ENCODE data around the gene IKBKE. TPM values are rescaled to one million over a fixed set of nuclear protein-coding genes. Genes with fewer than 3 reads are reported as not detected.
A peak's percentile ranks its signal among the peaks of the same experiment; 100 is the strongest.

Gene IKBKE
- total and polyA plus RNA-seq, 2 donors: 3.5 to 5.8 TPM

DNA sequence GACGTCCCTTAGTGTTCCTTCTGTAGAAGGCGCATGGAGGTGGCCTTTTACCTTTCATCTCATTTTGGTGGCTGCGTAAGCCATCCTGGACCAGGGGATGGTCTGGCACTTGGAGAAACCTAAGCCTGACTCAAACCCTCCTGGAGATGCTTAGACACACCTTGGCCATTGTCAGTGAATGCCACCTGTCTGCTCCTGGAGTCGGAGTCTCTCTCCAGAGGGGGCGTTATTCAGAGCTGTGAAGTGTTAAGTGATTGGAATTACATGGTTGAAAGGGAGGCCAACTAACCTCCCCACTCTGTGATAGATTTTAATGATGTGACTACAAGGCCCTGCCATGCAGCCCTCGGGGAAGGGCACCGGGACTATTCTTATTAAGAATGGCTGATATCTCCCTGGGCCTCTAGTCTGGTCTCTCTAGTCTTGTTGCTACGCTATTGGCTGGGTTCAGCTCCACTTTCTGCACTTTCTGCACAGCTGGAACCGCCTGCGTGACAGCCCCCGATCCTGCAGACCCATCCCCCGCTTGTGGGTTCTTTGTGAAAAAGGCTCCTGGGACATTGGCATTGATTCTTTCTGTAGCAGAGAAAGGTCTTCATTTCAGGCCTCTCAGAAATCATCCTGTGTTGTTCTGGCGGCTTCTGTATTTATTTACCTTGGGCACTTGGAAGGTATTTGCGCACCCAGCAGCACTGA is 41.2 kb downstream of the IKBKE start:
- H3K27ac ChIP-seq (ENCODE audit: low read depth): peak overlapping the region; percentile 53

GRCh38 chr1:206512058-206512850 is 42.0 kb downstream of the IKBKE start:
- Histone ChIP-seq H3K4me3 (ENCODE audit: low read depth, low read length) (no peak overlapping the region), H3K36me3 (ENCODE audit: insufficient read depth) (no peaks in the 10 kb centered on the region), H3K27ac (ENCODE audit: low read depth) (peak overlapping the region; percentile 53), H3K4me1 (ENCODE audit: insufficient read depth) (peaks cover 1% of the 10 kb centered on the region)
- DNase-seq (ENCODE audit: extremely low spot score): no peak
- 63% methylated on average over 14 of the region's 14 CpGs for WGBS

More for the DNA sequence above, 41.2 kb downstream of the IKBKE start:
- Histone ChIP-seq H3K4me3 (ENCODE audit: low read depth, low read length) (no peak overlapping the region), H3K36me3 (ENCODE audit: insufficient read depth) (no peaks in the 10 kb centered on the region), H3K4me1 (ENCODE audit: insufficient read depth) (peaks cover 1% of the 10 kb centered on the region)
- WGBS: 76% methylated on average over 14 of the region's 14 CpGs
- no peak for DNase-seq (ENCODE audit: extremely low spot score)

- H3K4me3 ChIP-seq (ENCODE audit: low read depth, low read length): no peak overlapping the region
- H3K4me1 ChIP-seq (ENCODE audit: insufficient read depth): peaks cover 1% of the 10 kb centered on the region
- 85% methylated on average over 4 of the region's 4 CpGs for WGBS
These were observed 42.5 kb downstream of the IKBKE start for GRCh38 chr1:206512851-206513180.

DNA sequence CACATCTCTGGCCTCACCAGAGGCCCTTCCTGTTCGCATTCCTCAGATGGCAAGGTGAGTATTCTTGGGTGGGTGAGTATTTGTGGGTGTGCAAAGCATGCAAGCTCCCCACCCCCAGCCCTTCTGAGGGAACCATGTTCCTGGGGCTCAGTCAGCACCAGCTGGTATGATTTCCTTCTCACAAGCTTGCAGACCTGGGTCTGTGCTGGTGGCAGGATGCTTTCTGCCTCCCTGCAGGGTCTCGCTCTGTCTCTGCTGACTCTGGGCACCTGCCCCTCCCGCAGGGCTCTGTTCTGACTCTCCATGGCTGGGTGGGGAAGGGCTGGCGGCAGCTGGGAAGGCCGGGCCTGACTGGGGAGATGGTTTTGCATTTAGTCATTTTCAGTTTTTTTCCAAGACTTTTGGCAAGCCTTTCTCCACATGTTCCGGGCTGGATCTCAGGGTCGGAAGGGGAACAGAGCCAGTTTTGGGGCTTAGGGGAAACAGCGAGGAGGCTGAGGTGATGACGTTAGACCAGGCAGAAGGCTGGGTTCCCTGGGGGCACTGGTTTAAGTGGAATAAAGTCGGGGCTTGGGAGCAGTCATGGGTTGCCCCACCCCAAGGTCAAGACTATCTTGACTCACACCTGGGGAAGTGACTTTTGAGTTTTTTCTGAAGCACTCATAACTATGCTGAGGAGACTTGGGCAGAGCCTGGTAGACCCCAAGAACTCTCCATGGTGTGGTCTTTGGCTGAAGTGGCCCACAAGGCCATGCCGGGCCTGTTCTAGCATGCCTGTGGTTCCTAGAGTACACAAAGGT is 43.2 kb downstream of the IKBKE start:
- Histone ChIP-seq H3K36me3 (ENCODE audit: insufficient read depth) (no peaks in the 10 kb centered on the region), H3K4me1 (ENCODE audit: insufficient read depth) (peaks cover 1% of the 10 kb centered on the region), H3K27ac (ENCODE audit: low read depth) (peak overlapping the region; percentile 68), H3K4me3 (ENCODE audit: low read depth, low read length) (no peak overlapping the region)
- 28% methylated on average over 11 of the region's 11 CpGs for WGBS
- peak; percentile 68 for DNase-seq (ENCODE audit: extremely low spot score)

More at GRCh38 chr1:206512851-206513180, 42.5 kb downstream of the IKBKE start:
- no peak for DNase-seq (ENCODE audit: extremely low spot score)
- Histone ChIP-seq H3K27ac (ENCODE audit: low read depth) (peak overlapping the region; percentile 31), H3K36me3 (ENCODE audit: insufficient read depth) (no peaks in the 10 kb centered on the region)

- DNase-seq (ENCODE audit: extremely low spot score): no peak
- no peak overlapping the region for H3K27ac ChIP-seq (ENCODE audit: low read depth)
- no peak overlapping the region for H3K4me3 ChIP-seq (ENCODE audit: low read depth, low read length)
- no peaks in the 10 kb centered on the region for H3K36me3 ChIP-seq (ENCODE audit: insufficient read depth)
- peaks cover 1% of the 10 kb centered on the region for H3K4me1 ChIP-seq (ENCODE audit: insufficient read depth)
- 79% methylated on average over 5 of the region's 5 CpGs for WGBS
These were observed 44.6 kb downstream of the IKBKE start for GRCh38 chr1:206514813-206515387.

GRCh38 chr1:206516728-206516990 is 46.4 kb downstream of the IKBKE start:
- H3K36me3 ChIP-seq (ENCODE audit: insufficient read depth): no peaks in the 10 kb centered on the region
- 84% methylated on average over 5 of the region's 5 CpGs for WGBS
- no peak for DNase-seq (ENCODE audit: extremely low spot score)
- no peak overlapping the region for H3K4me3 ChIP-seq (ENCODE audit: low read depth, low read length)
- peaks cover 1% of the 10 kb centered on the region for H3K4me1 ChIP-seq (ENCODE audit: insufficient read depth)
- H3K27ac ChIP-seq (ENCODE audit: low read depth): no peak overlapping the region

DNA sequence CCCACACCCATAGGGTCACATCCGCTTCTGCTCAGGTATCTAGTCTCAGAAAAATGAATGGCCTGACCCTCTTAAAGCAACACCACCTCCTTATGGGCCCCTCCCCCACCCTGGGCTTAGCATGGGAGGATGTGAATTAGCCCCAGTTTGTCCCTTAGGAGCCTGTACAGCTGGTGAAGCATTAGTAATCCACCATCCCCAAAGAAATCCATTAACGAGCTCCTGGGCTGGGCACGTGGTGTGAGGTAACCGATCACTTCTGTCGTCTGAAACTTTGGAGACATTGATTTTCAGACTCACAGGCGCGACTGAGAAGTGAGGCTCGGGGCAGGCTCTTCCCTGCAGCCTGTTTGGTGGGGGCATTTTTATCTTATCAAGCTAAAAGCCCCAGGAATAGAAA is 47.5 kb downstream of the IKBKE start:
- DNase-seq (ENCODE audit: extremely low spot score): no peak
- H3K27ac ChIP-seq (ENCODE audit: low read depth): no peak overlapping the region
- WGBS: 92% methylated on average over 8 of the region's 8 CpGs
- H3K4me3 ChIP-seq (ENCODE audit: low read depth, low read length): no peak overlapping the region
- H3K4me1 ChIP-seq (ENCODE audit: insufficient read depth): peaks cover 1% of the 10 kb centered on the region
- no peaks in the 10 kb centered on the region for H3K36me3 ChIP-seq (ENCODE audit: insufficient read depth)

DNA sequence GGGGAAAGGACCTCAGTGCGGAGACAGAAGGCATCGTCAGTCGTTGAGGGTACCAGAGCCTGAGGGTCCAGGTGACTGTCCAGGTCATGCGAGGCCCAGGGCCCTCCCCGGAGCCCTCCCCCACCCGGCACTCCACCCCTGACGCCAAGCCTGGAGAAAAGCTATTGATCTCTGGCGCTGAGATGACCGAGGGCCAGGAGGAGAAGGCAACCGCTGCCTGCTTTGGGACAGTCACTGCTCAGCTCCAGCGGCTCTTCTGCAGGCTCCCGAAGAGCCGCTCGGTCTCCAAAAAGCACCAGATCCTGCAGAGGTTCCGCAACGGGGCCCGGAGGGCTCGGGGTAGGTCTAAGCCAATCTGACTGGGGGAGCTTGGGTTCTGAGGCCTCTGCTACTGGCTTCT is 47.9 kb downstream of the IKBKE start:
- no peak overlapping the region for H3K4me3 ChIP-seq (ENCODE audit: low read depth, low read length)
- DNase-seq (ENCODE audit: extremely low spot score): no peak
- no peaks in the 10 kb centered on the region for H3K36me3 ChIP-seq (ENCODE audit: insufficient read depth)
- 91% methylated on average over 18 of the region's 18 CpGs for WGBS
- no peak overlapping the region for H3K27ac ChIP-seq (ENCODE audit: low read depth)
- H3K4me1 ChIP-seq (ENCODE audit: insufficient read depth): peaks cover 1% of the 10 kb centered on the region

DNA sequence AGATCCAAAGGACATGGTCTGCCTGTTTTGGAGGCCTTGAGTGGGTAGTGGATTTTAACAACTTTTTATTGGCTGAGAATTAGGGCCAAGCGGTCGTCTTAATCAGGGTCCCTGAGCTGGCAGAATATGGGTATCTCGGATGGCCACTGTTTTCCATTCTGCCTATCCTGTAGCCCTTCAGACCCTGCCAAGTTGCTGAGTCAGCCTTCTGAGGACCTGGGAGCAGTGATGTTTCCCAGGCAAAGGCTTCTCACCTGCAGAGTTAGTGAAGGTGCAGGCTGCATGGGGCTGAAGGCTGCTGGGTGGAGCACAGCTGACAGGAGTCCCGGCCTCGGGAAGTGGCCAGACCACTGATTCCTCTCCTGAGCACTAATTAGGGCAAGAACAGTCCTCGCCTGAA is 48.5 kb downstream of the IKBKE start:
- Histone ChIP-seq H3K27ac (ENCODE audit: low read depth) (no peak overlapping the region), H3K4me1 (ENCODE audit: insufficient read depth) (peaks cover 1% of the 10 kb centered on the region), H3K4me3 (ENCODE audit: low read depth, low read length) (no peak overlapping the region), H3K36me3 (ENCODE audit: insufficient read depth) (no peaks in the 10 kb centered on the region)
- no peak for DNase-seq (ENCODE audit: extremely low spot score)
- WGBS: 90% methylated on average over 6 of the region's 6 CpGs

GRCh38 chr1:206521127-206521526 is 50.9 kb downstream of the IKBKE start:
- Histone ChIP-seq H3K27ac (ENCODE audit: low read depth) (no peak overlapping the region), H3K4me3 (ENCODE audit: low read depth, low read length) (no peak overlapping the region), H3K36me3 (ENCODE audit: insufficient read depth) (no peaks in the 10 kb centered on the region), H3K4me1 (ENCODE audit: insufficient read depth) (no peaks in the 10 kb centered on the region)
- peak; percentile 47 for DNase-seq (ENCODE audit: extremely low spot score)
- 73% methylated on average over 5 of the region's 5 CpGs for WGBS

- Histone ChIP-seq H3K4me3 (ENCODE audit: low read depth, low read length) (no peak overlapping the region), H3K36me3 (ENCODE audit: insufficient read depth) (no peaks in the 10 kb centered on the region), H3K4me1 (ENCODE audit: insufficient read depth) (no peaks in the 10 kb centered on the region), H3K27ac (ENCODE audit: low read depth) (no peak overlapping the region)
- 75% methylated on average over 8 of the region's 8 CpGs for WGBS
- no peak for DNase-seq (ENCODE audit: extremely low spot score)
These were observed 51.6 kb downstream of the IKBKE start for GRCh38 chr1:206521694-206522402.

DNA sequence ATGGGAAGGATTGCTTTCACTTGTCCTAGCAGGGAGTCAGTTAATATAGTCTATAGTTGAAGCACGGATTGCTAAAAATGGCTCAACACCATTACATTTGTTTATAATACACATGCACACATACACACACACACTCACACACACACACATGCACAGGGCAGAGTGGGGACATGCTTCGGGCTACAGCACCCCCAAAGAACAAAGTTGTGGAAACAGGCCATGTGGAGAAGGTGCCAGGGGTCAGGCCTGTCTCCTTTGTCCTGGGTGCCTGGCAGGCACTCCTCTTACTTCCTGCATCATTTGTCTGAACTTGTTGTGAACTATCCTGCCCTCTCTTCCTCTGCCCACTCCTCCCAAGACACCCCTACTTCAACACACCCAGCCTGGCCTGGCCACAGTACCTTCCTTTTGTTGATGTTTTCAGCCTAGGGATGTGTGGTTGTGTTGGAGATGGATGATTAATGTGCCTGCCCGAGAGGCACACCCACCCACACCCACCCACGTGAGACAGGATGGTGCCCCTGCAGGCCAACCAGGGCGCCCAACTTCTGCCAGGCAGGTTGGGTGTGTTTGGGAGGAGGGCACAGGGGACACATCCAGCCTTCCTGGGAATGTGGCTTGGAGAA is 54.6 kb downstream of the IKBKE start:
- Histone ChIP-seq H3K36me3 (ENCODE audit: insufficient read depth) (no peaks in the 10 kb centered on the region), H3K4me1 (ENCODE audit: insufficient read depth) (no peaks in the 10 kb centered on the region), H3K27ac (ENCODE audit: low read depth) (no peak overlapping the region), H3K4me3 (ENCODE audit: low read depth, low read length) (no peak overlapping the region)
- 75% methylated on average over 5 of the region's 5 CpGs for WGBS
- no peak for DNase-seq (ENCODE audit: extremely low spot score)

Data from urinary bladder (tissue), 4 donors.